NCI-H1930 (cell line): ENCODE results near the gene POU6F1.

Experiments used
- DNase-seq, 2 experiments: peaks; one replicate each; lab custom pipeline; 2025; lab: John Stamatoyannopoulos, UW

The POU6F1 gene

GRCh38 chr12:51163795-51164194, 54.1 kb downstream of the POU6F1 start:
- no peak for DNase-seq

- no peak for DNase-seq
These were observed 55.6 kb downstream of the POU6F1 start for GRCh38 chr12:51162217-51162616.

- DNase-seq: no peak
These were observed 56.9 kb downstream of the POU6F1 start for GRCh38 chr12:51160814-51161459.

GRCh38 chr12:51156245-51156765, 61.6 kb downstream of the POU6F1 start:
- DNase-seq: no peak

GRCh38 chr12:51152953-51153352, 64.9 kb downstream of the POU6F1 start:
- DNase-seq: no peak

GRCh38 chr12:51150777-51151176, 67.1 kb downstream of the POU6F1 start:
- DNase-seq: no peak

GRCh38 chr12:51147309-51147708, 70.6 kb downstream of the POU6F1 start:
- DNase-seq: no peak

GRCh38 chr12:51139292-51139844, 78.5 kb downstream of the POU6F1 start:
- DNase-seq: no peak
